MCF 10A (cell line): ENCODE data around the gene ACTN1. TPM values are rescaled to one million over a fixed set of nuclear protein-coding genes. Genes with fewer than 3 reads are reported as not detected.
A peak's percentile ranks its signal among the peaks of the same experiment; 100 is the strongest.

Experiments used
- BruUV-seq: library from RNA; stranded (reverse); fragments of 400-500 nt; replicated peaks from 2 replicates; lab custom pipeline; 2021; lab: Mats Ljungman, UMichigan
- CTCF ChIA-PET: fragments of 300-600 bp; sonication (Branson Sonifier 250); formaldehyde crosslinking; extraction: SDS; loops from one replicate; lab custom pipeline; 2021; ENCODE audit warnings: antibody characterized with exemption, inconsistent platforms; lab: Yijun Ruan, JAX
- POLR2A ChIA-PET: fragments of 300-600, 350-650 bp; sonication (Branson Sonifier 250); formaldehyde crosslinking; extraction: SDS; loops from one replicate; lab custom pipeline; 2020; ENCODE audit warnings: antibody characterized with exemption, inconsistent platforms; lab: Yijun Ruan, JAX
- DNase-seq: peaks from one replicate; pipeline ENCODE4 v3.0.0-alpha.2; 2018; ENCODE audit not compliant: unreplicated experiment
- H3K27ac Mint-ChIP-seq: one replicate; pipeline ENCODE4 v1.8.0; 2022; ENCODE audit warnings: mild to moderate bottlenecking, low read depth, mixed read lengths; ENCODE audit not compliant: unreplicated experiment
- H3K27me3 Mint-ChIP-seq: one replicate; pipeline ENCODE4 v1.8.0; 2022; ENCODE audit warnings: mixed read lengths; ENCODE audit not compliant: insufficient read depth, unreplicated experiment
- H3K36me3 Mint-ChIP-seq: one replicate; pipeline ENCODE4 v1.8.0; 2022; ENCODE audit warnings: mild to moderate bottlenecking, moderate library complexity, mixed read lengths; ENCODE audit not compliant: insufficient read depth, unreplicated experiment
- H3K4me1 Mint-ChIP-seq: one replicate; pipeline ENCODE4 v1.8.0; 2022; ENCODE audit warnings: mixed read lengths; ENCODE audit not compliant: insufficient read depth, unreplicated experiment
- H3K4me3 Mint-ChIP-seq: one replicate; pipeline ENCODE4 v1.8.0; 2022; ENCODE audit warnings: mild to moderate bottlenecking, moderate library complexity, mixed read lengths; ENCODE audit not compliant: unreplicated experiment
- H3K9me3 Mint-ChIP-seq: one replicate; pipeline ENCODE4 v1.8.0; 2022; ENCODE audit warnings: mixed read lengths; ENCODE audit not compliant: unreplicated experiment
- intact Hi-C: fragments of 100-400 bp; cut with micrococcal nuclease; formaldehyde crosslinking; loops from 2 replicates; pipeline ENCODE4 v1.14.1; 2022
- total RNA-seq: library from RNA; stranded (reverse); gene quantifications from 2 replicates; pipeline ENCODE4 v1.2.3, GENCODE V29; 2022
- TF ChIP-seq, protein P1 (sequence below): fragments of 200-600 bp; IDR thresholded peaks from one replicate; pipeline ENCODE4 v1.8.0; 2022; ENCODE audit warnings: antibody characterized with exemption, mild to moderate bottlenecking; ENCODE audit not compliant: unreplicated experiment

ACTN1 gene
- total RNA-seq, 1 experiment from 2014 or later = 312 TPM

DNA sequence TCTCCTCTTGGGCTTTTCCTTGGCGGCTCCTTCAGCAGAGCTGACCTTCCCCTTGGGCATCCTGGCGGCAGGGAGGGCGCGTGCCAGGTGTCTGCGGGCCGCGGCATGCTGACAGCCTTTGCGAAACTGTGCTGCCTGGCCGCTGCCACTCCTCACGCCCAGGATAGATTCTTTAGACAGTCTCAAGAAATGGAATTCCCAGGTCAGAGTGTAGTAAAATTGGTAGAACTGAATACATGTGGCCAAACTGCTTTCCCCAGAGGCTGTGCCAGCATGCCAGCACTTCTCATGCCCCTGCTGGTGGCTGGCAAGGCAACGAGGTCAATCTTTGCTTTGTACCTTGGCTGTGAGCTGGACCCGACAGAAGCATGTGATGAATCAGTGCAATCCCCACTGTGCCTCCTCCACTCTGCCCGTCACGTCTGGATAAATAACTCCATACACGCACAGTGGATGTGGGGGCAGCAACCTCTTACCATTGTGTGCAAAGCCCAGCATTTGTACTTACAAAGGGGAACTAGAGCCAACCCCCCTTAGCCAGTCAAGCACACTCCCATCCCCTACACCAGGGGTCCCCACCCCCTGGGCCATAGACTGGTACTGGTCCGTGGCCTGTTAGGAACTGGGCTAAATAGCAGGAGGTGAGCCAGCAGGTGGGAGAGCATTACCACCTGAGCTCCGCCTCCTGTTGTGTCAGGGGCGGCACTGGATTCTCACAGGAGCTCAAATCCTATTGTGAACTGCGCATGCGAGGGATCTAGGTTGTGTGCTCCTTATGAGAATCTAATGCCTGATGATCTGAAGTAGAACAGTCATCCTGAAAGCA, 90.9 kb downstream of the ACTN1 start:
- ChIA-PET POLR2A (no interaction called here), CTCF (no interaction called here)
- H3K4me3 Mint-ChIP-seq = no peak overlapping the region
- no peak for DNase-seq
- no TSS peak for BruUV-seq
- H3K4me1 Mint-ChIP-seq = peaks cover 9% of the 10 kb centered on the region
- no peaks in the 10 kb centered on the region for H3K27me3 Mint-ChIP-seq
- TF ChIP-seq, protein P1, sequence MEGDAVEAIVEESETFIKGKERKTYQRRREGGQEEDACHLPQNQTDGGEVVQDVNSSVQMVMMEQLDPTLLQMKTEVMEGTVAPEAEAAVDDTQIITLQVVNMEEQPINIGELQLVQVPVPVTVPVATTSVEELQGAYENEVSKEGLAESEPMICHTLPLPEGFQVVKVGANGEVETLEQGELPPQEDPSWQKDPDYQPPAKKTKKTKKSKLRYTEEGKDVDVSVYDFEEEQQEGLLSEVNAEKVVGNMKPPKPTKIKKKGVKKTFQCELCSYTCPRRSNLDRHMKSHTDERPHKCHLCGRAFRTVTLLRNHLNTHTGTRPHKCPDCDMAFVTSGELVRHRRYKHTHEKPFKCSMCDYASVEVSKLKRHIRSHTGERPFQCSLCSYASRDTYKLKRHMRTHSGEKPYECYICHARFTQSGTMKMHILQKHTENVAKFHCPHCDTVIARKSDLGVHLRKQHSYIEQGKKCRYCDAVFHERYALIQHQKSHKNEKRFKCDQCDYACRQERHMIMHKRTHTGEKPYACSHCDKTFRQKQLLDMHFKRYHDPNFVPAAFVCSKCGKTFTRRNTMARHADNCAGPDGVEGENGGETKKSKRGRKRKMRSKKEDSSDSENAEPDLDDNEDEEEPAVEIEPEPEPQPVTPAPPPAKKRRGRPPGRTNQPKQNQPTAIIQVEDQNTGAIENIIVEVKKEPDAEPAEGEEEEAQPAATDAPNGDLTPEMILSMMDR = no peak
- H3K36me3 Mint-ChIP-seq = peaks cover 80% of the 10 kb centered on the region
- intact Hi-C loops = no loop called here
- peak overlapping the region; percentile 32 for H3K27ac Mint-ChIP-seq
- no peaks in the 10 kb centered on the region for H3K9me3 Mint-ChIP-seq

DNA sequence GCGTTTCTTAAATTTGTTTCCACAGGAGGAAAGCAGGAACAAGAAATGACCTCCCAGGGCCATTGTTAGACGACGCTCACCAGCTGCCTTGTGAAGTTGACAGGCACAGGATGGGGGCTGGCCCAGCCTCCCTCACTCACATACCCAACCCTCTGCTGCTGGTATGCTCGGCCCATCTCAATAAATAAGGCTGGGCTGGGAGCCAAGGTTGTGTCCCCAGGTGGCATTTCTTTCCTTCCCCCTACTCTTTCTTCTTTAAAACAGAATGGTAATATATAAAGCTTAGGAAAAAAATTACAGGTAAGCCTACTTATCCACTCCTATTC, 93.0 kb downstream of the ACTN1 start:
- ChIA-PET CTCF (interaction anchor here (0.6 to 2.2 kb wide), 4 partner anchors 14 to 221 kb away, joined by 3 to 5 read pairs (median 4); no protein-coding TSS in a partner anchor), POLR2A (interaction anchor here (0.6 kb wide), 1 partner anchor 50 kb away, joined by 4 read pairs; no protein-coding TSS in a partner anchor)
- no peak for DNase-seq
- intact Hi-C loops = no loop called here
- Mint-ChIP-seq H3K9me3 (no peaks in the 10 kb centered on the region), H3K27ac (no peak overlapping the region), H3K4me3 (no peak overlapping the region), H3K4me1 (peaks cover 9% of the 10 kb centered on the region), H3K27me3 (no peaks in the 10 kb centered on the region), H3K36me3 (peaks cover 79% of the 10 kb centered on the region)
- BruUV-seq = no TSS peak
- TF ChIP-seq, protein P1 = no peak

DNA sequence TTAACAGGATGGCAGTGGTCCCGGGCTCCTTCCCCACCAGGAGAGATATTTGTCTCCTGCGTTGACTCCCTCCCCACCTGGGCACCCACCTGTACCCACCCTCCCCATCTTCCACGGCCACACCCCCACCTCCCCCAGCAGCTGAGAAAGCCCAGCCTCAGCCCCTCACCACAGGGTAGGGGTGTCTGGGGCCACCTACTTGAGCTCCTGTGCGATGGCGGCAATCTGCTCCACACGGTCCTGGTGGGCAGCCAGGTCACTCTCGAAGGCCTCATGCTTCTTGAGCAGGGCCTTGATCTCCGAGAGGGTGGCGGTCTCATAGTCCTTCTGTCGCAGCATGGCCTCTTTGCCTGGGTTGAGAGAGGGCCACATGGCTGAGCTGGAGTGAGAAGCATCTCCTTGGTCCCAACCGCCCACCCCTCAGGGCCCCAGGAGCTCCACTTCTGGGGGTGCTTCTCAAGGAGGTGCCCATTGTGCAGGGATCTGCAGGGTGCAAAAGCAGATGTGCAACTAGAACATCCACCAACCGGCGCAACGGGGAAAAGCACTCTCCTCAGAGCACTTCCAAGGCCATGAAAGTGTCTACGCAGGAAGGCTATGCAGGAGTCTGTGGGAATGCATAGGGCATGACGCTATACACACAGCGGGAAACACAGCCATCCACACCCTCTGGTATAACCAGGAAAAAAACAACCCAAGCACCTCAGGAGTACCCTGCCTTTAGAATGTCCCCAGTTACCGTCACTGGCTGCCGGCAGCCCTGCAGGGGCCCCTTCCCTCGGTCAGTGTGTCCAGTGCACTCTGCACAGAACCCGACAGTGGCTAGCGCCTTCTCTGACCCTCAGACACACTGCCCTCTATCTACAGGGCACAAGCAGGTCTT, 93.6 kb downstream of the ACTN1 start:
- no peak overlapping the region for H3K4me3 Mint-ChIP-seq
- BruUV-seq = no TSS peak

More for the DNA sequence above, 93.6 kb downstream of the ACTN1 start:
- intact Hi-C loops = no loop called here
- CTCF ChIA-PET = interaction anchor here (0.6 to 2.2 kb wide), 4 partner anchors 13 to 221 kb away, joined by 3 to 5 read pairs (median 4); no protein-coding TSS in a partner anchor
- Mint-ChIP-seq H3K4me1 (peaks cover 9% of the 10 kb centered on the region), H3K27me3 (no peaks in the 10 kb centered on the region), H3K27ac (peak overlapping the region; percentile 3), H3K36me3 (peaks cover 79% of the 10 kb centered on the region), H3K9me3 (no peaks in the 10 kb centered on the region)
- TF ChIP-seq, protein P1 = no peak
- DNase-seq = no peak
- POLR2A ChIA-PET = no interaction called here
